ENCODE results near the gene AFF2.

AFF2 gene

GRCh38 chrX:148933881-148934280 lies 433.5 kb downstream of the AFF2 start:
- no peak for TF ChIP-seq CTCF (conservative IDR thresholded peaks at IDR 0.05)
- no peak overlapping the region for H3K27ac ChIP-seq

- no peak for TF ChIP-seq CTCF (conservative IDR thresholded peaks at IDR 0.05)
- no peak overlapping the region for H3K27ac ChIP-seq
Measured at GRCh38 chrX:148938348-148938747, 437.9 kb downstream of the AFF2 start.

GRCh38 chrX:148940411-148940996 lies 440.1 kb downstream of the AFF2 start:
- TF ChIP-seq CTCF (conservative IDR thresholded peaks at IDR 0.05) = no peak

GRCh38 chrX:148942754-148943153 lies 442.3 kb downstream of the AFF2 start:
- H3K27ac ChIP-seq = no peak overlapping the region
- TF ChIP-seq CTCF (conservative IDR thresholded peaks at IDR 0.05) = no peak

More at GRCh38 chrX:148940411-148940996, 440.1 kb downstream of the AFF2 start:
- H3K27ac ChIP-seq = no peak overlapping the region

- H3K27ac ChIP-seq = no peak overlapping the region
- TF ChIP-seq CTCF (conservative IDR thresholded peaks at IDR 0.05) = no peak; the same call in 1 of the 2 replicates
Measured at GRCh38 chrX:148947399-148947975, 447.1 kb downstream of the AFF2 start.

- no peak overlapping the region for H3K27ac ChIP-seq
- no peak for TF ChIP-seq CTCF (conservative IDR thresholded peaks at IDR 0.05)
Measured at GRCh38 chrX:148956352-148956751, 455.9 kb downstream of the AFF2 start.

GRCh38 chrX:148958901-148959300 lies 458.5 kb downstream of the AFF2 start:
- no peak for TF ChIP-seq CTCF (conservative IDR thresholded peaks at IDR 0.05)
- H3K27ac ChIP-seq = no peak overlapping the region
